GM18870 (cell line): ENCODE data around the gene EXOSC7.
"Not testable (repeated sequence)": the region's sequence is repeated elsewhere in the genome, so short reads cannot be mapped to it uniquely, and the experiment has no call there.

ENCODE experiments used
- ATAC-seq: cut with Tn5 transposase; IDR thresholded peaks from one replicate; pipeline ENCODE4 v1.9.1; 2021; ENCODE audit warnings: moderate library complexity; ENCODE audit not compliant: unreplicated experiment

The EXOSC7 gene

DNA sequence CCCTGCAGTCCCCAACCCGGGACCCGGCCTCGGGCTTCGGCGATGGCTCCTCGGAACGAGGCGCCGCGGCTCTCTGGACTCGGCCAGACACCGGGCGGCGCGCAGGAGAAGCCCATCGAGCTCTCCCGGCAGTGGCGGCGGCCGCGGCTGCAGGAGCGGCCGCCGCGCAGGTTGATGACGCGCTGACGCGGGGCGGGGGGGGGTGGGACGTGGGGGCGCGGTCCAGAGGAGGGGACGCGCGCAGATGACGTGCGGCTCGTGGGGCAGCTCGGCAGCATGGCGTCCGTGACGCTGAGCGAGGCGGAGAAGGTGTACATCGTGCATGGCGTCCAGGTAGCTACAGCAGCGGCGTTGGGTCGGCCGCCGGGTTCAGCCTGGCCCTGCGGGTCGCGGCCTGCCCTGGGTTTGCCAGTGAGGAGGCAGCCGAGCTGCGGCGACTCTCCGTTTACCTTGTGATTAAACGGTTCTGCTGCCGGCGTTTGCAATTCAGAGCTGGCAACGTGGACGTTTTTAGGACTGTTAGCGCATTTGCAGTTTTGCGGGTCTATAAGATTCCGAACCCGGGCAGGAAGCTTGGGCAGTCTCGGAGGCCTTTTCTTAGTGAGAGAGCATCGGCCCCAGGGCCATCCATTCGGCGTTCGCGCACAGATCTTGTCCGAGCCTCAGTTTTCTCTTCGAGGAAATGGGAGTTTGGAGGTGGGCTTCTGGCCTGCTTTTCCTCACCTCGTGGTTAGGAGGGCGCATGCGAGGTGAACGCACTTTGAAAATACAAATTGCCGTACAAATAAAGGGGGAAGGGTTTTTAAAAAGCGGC lies at the start of gene EXOSC7, which contains the start of gene ZDHHC3:
EXOSC7 (plus strand) TSS at position 243 of the 814 bp plus-strand sequence; CDS start at position 277, 34 bp downstream.
ZDHHC3 (minus strand) TSS at position 173 of the 814 bp plus-strand sequence. CDS start 16,738 bp downstream, outside the sequence.
- peak; percentile 56 for ATAC-seq

DNA sequence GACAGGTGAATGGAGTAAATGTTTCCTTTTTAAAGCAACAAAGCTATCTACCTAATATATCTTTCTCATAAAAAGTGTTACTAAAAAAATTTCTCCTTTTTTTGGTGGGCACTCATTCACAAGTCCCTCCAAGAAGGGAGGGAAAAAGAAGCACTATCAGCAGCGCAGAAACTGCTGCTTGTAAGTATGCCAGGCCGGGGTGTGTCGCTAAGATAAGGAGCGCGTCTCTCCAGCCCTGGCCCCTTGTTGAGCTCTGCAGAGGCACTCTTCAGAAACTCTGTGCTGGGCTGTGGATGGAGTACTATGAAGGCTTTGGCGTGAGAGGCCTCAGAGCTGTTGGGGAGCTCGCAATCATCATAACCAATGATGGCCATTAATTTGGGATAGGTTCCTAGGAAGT lies 49.1 kb upstream of the EXOSC7 start:
- ATAC-seq = no peak

DNA sequence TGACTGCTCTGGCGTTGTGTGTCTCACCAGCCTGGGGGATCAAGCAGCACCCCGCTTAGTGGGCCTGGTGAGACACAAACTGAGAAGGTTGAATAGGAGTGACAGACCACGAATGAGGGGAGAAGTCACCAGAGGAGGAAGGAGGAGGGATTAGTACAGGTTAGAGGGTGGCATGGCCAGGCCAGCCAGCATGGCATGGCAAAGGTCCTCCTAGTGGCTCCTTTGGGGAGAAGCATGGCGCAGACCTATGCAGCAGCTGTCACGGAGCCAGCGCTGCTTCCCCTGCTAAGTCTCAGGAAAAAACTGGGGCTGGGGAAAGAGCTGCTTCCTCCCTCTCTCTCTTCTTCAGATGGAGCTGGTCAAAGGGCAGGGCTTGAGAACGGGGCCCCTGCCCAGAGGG lies 48.7 kb upstream of the EXOSC7 start:
- ATAC-seq = no peak

DNA sequence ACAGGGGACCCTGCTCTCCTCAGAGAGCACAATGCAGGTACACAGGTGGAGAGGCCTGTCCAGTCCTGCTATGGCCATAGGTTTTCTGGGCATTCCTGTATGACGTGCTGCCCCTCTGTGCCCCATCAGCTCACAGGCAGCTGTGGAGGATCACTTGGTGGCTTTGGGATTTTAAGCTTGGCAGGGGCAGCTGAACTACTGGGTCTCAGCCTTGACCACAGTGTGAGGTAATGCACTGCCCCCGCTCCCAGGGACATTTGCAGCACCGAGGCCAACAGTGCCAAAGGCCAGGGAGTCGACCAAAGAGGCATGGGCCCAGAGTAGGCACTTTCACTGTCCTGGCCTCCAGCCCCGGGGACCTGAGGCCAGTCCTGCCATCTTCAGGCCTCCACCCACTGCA lies 46.3 kb upstream of the EXOSC7 start:
- ATAC-seq = no peak

DNA sequence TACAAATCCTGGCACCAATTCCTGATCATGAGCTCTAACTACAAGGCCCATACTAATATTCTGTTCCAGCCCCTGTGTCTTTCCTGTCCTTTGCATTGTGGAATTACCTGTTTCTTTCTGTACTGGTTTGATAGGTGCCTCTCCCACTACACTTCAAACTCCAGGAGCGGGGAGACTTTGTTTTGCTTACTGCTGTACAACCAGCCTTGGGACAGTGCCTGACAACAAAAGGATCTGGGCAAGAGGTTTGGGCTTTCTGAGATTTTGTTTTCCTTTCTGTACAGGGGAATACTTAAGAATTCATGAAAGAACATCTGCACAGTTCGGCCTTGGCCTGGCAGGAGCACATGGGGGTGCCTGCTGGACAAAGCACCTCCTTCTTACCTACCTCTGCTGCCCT lies 45.1 kb upstream of the EXOSC7 start:
- ATAC-seq = no peak

DNA sequence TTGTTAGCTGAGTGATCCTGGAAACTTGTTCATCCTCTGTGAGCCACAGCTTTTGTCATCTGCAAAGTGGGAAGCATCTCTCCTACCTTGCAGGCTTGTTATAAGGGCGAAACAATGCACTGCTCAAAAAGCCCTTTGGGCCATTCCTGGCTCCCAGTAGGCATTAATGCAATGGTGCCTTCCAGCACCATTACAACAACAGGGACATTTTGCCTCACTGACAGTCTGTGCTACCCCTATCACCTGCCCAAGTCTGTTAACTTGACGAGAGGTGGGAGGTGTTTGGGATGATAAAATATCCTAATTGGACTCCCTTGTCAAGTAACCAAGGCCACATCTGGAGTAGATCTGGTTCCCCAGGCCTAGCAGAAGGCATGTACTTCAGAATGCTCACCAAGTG lies 44.3 kb upstream of the EXOSC7 start:
- ATAC-seq = no peak

DNA sequence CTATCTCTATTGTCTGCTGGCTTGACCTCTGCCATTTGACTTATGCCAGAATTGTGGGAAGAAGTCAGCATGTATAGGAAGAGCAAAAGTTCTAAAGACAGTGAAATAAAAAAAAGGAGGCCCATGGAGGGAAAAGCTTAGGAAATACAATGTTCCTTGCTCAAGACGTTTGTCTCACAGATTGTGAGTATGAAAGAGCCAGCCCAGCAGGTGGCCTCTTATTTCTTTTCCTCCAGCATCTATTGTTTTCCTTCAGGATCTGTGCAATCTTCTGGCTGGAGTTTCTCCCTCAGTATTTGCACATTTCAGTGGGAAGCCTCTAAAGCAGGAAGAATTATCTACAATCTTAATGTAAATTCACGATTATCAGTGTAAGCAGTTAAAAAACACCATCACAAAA lies 43.8 kb upstream of the EXOSC7 start:
- no peak for ATAC-seq

DNA sequence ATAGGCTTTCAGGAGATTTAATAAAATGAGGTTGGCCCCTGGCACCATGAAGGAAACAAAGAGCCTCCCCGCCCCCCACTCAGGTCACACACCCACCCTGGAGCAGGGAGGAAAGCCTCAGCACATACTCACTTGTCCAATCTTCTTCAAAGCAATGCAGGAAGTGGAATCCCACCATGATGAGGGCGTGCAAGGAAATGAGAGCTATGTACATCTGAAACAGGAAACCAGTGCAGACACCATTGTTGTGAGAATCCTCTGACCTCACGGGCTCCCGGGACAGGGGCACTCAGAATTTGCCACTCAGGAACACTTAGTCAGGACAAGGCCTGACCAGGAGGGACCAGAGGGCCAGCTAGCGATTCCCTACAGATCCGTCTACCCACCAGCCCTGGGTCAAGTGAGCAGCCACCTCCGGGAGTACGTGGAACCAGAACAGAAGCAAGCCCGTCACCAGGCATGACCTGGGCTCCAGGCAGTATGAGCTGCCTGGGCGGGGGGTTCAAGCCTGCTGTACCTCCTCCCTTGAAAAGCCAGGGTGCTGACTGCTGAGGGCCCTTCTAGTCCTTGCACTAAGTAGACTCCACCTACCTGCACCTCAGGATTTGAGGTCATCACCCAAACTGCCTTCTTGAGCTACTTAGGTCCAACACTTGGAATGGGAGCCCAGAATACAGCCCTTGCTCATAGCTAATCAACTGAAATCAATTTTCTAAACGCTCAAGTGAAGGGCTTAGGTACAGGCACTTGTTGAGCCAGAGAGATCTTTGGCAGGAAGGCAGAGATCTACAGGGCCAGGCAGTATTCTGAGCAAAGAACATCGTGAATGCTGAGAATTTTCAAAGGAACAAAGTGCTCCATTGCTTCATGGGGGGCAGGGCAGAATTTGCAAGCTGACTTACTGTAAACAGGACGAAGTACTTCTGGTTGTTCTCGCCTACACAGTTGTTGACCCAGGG lies 42.8 kb upstream of the EXOSC7 start:
- ATAC-seq = no peak

DNA sequence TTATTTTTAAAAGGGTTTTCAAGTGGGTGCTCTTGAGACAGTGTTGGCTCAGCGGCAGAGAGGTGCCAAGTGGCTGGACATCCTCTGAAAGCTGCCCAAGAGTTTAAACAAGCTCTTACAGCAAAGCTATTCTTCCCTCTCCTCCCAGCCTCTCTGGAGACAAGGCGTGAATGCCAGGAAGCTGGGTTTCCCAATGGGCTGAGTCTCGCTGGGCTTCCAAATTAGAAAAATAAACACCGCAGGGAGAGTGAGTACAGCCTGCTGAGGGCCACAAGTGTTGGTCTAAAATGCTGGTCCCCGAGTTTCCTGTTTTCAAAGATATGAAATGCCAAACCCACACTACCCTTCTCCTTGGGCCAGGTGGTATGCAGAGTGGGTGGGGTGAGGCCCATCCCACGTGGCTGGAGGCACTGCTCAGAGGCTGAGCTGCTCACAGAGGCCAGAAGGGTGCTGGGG lies 36.4 kb upstream of the EXOSC7 start:
- ATAC-seq = no peak

DNA sequence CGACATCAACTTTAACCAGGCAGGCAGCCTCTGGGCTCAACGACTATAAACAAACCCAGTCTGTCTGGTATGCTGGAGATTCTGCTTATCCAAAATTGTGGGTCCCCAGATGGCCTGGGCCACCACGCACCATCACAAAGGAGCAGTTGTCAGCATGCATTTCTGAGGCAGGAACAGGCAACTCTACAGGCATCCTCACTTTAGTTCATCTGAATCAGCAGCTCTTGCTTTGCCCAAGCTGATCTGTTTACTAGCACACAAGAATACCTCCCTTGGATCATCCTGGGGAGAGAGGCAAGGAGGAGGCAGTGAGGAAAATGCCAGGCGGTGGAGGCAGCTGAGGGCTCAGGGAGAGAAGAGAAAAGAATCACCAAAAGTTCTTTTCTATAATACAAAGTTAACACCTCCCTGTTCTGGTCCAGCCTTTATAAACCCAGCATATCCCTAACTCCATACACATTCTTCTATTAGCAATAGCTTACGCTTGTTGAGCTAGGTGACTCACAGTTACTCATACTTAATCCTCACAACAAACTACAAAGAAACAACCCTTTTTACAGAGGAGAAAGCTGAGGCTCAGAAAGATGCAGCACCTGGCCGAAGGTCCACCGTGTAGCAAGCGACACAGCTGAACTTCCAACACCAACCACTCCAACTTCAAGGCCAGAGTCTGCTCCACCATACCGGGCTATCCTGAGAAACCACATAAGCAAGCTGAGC lies 33.7 kb upstream of the EXOSC7 start:
- ATAC-seq = no peak

DNA sequence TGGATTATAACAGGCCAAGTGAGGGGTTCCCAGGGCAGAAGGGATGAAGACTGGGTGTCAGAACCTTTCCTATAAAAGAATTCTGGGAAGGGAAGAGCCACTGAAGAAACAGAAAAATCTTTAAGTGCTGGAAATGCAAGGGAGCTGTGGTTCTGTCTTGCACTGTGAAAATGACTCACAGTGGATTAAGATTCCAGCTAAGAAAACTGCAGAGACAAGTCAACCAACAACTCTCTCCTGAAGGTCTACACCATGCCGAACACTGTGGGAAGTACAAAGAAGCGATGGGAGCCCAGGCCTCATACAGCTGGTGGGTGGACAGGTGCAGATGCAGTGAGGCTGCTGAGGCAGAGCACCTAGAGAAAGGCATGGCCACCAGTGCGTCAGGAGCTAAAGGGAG lies 27.8 kb upstream of the EXOSC7 start:
- no peak for ATAC-seq

DNA sequence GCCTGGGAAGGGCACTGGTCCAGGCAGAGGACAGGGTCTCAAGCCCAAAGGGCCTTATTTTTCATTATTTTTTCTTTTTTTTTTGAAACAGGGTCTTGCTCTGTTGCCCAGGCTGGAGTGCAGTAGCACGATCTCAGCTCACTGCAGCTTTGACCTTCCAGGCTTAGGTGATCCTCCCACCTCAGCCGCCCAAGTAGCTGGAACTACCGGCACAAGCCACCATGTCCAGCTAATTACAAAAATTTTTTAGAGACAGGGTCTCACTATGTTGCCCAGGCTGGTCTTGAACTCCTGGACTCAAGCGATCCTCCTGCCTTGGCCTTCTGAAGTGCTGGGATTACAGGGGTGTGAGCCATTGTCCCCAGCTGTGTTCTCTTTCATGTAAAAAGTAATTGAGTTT lies 26.3 kb upstream of the EXOSC7 start:
- not testable (repeated sequence) for ATAC-seq

DNA sequence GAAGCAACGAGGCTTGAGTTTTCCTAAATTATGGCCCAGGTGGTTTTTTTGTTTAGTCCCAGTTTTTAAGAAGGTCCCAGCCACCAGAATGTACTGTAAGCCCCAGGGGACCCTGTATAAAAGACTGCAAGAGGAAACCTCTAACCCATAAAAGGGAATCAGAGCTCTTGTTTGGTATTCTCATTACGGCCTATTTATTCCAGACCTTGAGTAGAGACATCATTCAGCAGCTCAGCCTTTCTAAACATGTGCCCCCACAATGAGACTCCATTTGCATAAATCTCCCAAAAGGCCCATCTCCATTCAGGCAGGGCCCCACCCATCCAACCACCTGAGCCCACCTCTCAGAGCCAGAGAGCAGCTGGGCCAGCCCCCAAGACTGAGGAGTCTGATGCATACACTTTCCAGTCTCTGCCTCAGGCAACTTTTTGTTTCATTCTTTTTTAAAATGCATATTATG lies 25.7 kb upstream of the EXOSC7 start:
- no peak for ATAC-seq

DNA sequence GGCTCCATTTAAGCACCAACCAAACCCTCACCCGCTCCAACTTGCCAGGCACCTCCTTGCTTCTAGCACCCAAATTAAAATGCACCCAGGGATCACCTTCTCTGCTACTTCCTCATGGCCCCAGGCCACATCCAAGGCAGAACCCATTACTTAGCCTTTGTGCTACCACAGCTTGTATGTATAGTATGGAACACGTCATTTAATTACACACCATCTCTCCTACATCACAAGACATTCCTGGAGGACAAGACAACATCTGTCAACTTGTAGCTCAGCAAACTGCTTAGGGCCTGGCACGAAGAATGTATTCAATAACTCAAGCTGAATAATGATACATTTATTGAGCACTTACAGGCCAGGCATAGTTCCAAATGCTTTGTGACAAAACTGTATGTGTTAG lies 23.4 kb upstream of the EXOSC7 start:
- ATAC-seq = no peak

DNA sequence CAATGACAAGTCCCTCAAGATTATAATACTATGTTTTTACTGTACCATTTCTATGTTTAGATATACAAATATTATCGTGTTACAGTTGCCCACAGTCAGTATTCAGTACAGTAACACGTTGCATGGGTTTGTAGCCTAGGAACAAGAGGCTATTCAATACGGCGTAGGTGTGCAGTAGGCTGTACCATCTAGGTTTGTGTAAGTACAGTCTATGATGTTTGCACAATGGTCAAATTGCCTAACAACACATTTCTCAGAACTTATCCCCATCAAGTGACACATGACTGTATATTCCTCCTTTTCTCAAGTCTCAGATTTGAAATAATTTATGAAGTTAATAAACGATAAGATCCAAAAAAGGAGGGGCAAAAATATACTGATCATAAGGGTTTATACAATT lies 21.7 kb upstream of the EXOSC7 start:
- no peak for ATAC-seq

DNA sequence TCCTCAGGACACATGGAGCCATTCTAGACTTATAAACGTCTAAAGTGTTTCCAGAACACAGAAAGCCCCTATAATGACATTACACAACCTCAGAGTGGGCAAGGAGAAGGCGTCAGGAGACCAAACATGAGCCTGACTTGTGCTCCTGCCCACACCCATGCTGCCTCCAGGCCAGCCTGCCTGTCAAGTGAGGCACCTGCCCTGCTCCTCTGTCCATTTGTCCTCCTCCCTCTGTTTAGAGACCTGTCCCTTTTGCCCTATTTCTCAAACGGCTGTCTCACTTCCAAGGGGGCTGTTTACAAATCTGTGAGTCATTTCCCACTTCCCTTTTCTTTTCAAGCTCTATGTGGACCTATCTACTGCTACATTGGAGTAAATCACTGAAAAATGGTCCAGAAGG lies 21.1 kb upstream of the EXOSC7 start:
- no peak for ATAC-seq

DNA sequence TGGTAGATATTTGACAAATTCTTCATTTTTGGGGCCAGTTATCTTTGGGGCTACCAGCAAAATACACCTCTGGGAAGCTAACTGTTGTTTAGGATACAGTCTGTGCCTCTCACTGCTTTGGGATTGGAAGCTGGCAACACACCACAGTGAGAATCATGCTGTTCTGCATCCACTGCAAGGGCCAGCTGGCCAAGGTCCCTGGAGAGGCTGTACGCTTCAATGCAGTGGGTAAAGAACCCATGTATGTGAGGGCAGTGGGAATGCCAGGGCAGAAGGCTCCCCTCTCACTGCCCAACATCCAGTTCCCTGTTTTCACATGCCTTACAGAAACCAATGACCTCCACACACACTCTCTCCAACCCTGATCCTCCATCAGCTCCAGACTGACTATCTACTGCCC lies 20.1 kb upstream of the EXOSC7 start:
- ATAC-seq = no peak

DNA sequence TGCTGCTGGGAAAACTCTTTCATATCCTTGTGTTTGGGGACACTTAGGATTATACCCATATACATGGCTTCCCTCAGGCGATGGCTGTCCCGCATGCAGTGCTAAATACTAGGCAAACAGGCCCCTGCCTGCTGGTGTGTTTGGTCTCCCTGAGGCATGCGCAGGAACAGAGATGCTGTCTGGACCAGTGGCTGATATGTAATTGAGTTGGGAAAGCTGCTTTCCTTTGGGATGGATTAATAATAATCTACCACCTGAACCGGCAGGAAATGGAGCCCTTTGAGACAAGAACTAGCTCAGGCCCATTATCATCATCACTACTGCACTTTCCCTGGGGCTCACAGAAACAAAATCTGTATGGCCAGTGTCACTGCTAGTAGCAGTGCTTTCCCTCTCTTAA lies 18.1 kb upstream of the EXOSC7 start:
- ATAC-seq = no peak

DNA sequence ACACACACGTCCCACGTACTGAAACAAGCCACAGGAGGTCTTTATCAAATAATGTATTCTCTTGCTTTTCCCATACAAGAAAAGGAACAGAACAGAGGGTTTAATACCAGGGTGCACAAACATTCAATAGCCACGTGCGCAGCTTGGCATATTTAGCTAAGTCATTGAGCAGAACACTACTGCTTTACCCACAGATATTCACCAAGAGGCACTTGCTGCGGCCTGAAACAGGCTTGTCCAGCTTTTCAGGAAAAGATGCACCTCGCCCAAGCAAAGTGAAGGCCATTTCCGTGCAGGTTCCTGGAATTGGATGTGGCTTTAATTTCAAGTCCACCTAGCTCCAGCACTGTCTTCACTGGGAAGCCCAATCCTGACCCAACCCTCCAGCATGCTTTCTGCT lies 17.7 kb upstream of the EXOSC7 start:
- no peak for ATAC-seq

DNA sequence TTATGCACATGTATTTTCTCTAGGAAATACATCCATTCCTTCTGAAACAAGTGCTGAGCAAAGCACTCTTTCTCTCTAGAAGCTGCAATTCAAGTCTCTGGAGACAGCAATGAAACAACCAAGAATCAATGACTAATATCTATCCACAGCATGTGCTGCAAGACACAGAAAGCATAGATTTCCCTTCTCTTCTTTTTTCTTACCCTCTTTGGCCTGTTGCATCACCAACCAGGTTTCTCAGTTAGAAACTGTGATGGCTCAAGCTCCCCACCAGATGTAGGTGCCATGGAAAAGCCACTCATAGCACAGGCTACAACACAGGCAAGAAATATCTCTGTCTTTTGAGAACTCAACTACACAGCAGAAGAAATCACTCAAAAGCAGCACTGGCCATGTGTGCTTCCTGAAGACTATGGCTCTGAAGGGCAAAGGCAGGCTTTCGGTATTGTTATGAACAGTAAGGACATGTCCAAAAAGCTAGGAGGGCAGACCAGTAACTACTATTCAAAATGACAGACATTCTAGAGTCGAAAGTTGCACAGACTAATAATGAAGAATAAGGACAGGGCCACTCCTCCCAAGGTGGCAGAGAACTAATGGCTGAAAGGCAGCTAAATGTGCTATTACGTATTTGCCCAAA lies 15.5 kb upstream of the EXOSC7 start:
- ATAC-seq = no peak
